K562 (cell line): ENCODE measurements around the gene HACL1. TPM values are rescaled to one million over a fixed set of nuclear protein-coding genes. Genes with fewer than 3 reads are reported as not detected.

Experiments used
- ATAC-seq: fragments of 200-7000 bp; cut with Tn5 transposase; 3 replicates; pipeline ENCODE4 v1.9.1; 2020; ENCODE audit warnings: moderate library complexity
- BruUV-seq: library from RNA; stranded (reverse); fragments of 400-500 nt; replicated peaks from 2 replicates; lab custom pipeline; 2021; lab: Mats Ljungman, UMichigan
- CTCF ChIA-PET: fragments of 300-600 bp; formaldehyde crosslinking; extraction: SDS; loops from one replicate; lab custom pipeline; 2021; ENCODE audit warnings: low intra/inter-chr PET ratio; lab: Yijun Ruan, JAX
- POLR2A ChIA-PET: fragments of 300-600, 350-650 bp; sonication (Branson Sonifier 250); formaldehyde crosslinking; extraction: SDS; loops from one replicate; lab custom pipeline; 2021; ENCODE audit warnings: antibody characterized with exemption, inconsistent platforms; lab: Yijun Ruan, JAX
- DNase-seq, 4 experiments: peaks; one replicate each; pipeline versions ENCODE4 v3.0.0 to v3.0.0-alpha.2; 2011 to 2018; ENCODE audit warnings: low spot score in 3 of 4, mixed read lengths in 3 of 4; ENCODE audit errors: extremely low read depth in 1 of 4
- FAIRE-seq: peaks from 2 replicates; lab custom pipeline; 2011; peaks lifted over from hg19 to GRCh38; lab: Jason Lieb, UNC
- H2AFZ ChIP-seq: 2 replicates; pipeline ENCODE4 v1.6.0; 2011; ENCODE audit warnings: low read depth, low read length, control low read depth, inconsistent platforms
- H3K27ac ChIP-seq: fragments of 200-600 bp; 3 replicates; pipeline ENCODE4 v1.8.0; 2011; ENCODE audit warnings: low read depth, mild to moderate bottlenecking, control low read depth, inconsistent platforms, low read length, moderate library complexity, mixed read lengths; ENCODE audit errors: extremely low read depth
- H3K27me3 ChIP-seq, 2 experiments: fragments of 300-600 bp in 1 of 2; 2 replicates in 1 of 2; 3 replicates in 1 of 2; pipeline versions ENCODE4 v1.6.0 to v1.8.0; 2011; ENCODE audit warnings: inconsistent platforms in 2 of 2, low read length in 2 of 2, mild to moderate bottlenecking in 1 of 2, mixed read lengths in 1 of 2, moderate library complexity in 1 of 2; ENCODE audit not compliant: control insufficient read depth in 2 of 2, insufficient read depth in 2 of 2
- H3K36me3 ChIP-seq: fragments of 300-600 bp; 3 replicates; pipeline ENCODE4 v1.8.0; 2011; ENCODE audit warnings: mild to moderate bottlenecking, low read length, inconsistent platforms; ENCODE audit not compliant: control insufficient read depth, insufficient read depth
- H3K4me1 ChIP-seq, 2 experiments: fragments of 200-600 bp in 1 of 2; replicated peaks in 1 of 2; 2 replicates in 1 of 2; 3 replicates in 1 of 2; pipeline versions ENCODE4 v1.5.1 to v1.8.0; 2011; ENCODE audit warnings: inconsistent platforms in 2 of 2, low read length in 2 of 2, mild to moderate bottlenecking in 1 of 2, mixed read lengths in 1 of 2, moderate library complexity in 1 of 2; ENCODE audit not compliant: control insufficient read depth in 2 of 2, insufficient read depth in 2 of 2
- H3K4me2 ChIP-seq: 2 replicates; pipeline ENCODE4 v1.6.1; 2011; ENCODE audit warnings: low read length, control low read depth, inconsistent platforms, mixed read lengths; ENCODE audit not compliant: insufficient read depth
- H3K4me3 ChIP-seq: fragments of 200-600 bp; sonication (generic), shearing (Covaris generic); 2 replicates; pipeline ENCODE4 v1.5.1; 2016; ENCODE audit warnings: control low read depth, inconsistent platforms
- H3K79me2 ChIP-seq: fragments of 200-600 bp; 3 replicates; pipeline ENCODE4 v1.8.0; 2011; ENCODE audit warnings: low read length, inconsistent platforms; ENCODE audit not compliant: control insufficient read depth, insufficient read depth
- H3K9ac ChIP-seq, 2 experiments: 2 replicates each; pipeline versions ENCODE4 v1.6.0 to v1.6.1; 2011; ENCODE audit warnings: low read depth in 2 of 2, low read length in 2 of 2, control low read depth in 1 of 2, inconsistent platforms in 1 of 2, mild to moderate bottlenecking in 1 of 2, mixed read lengths in 1 of 2; ENCODE audit not compliant: insufficient read depth in 1 of 2
- H3K9me1 ChIP-seq: one replicate; pipeline ENCODE4 v1.6.0; 2011; ENCODE audit warnings: inconsistent platforms, mild to moderate bottlenecking, low read length, moderate library complexity; ENCODE audit not compliant: control insufficient read depth, insufficient read depth
- H3K9me3 ChIP-seq: replicated peaks from 2 replicates; pipeline ENCODE4 v1.5.1; 2011; ENCODE audit warnings: low read depth, low read length, inconsistent platforms; ENCODE audit not compliant: control insufficient read depth, insufficient read depth
- H4K20me1 ChIP-seq: replicated peaks from 2 replicates; pipeline ENCODE4 v1.6.1; 2011; ENCODE audit warnings: low read length, inconsistent platforms, mixed read lengths; ENCODE audit not compliant: control insufficient read depth, insufficient read depth
- C11orf30 ChIP-seq: fragments of 450-650 bp; IDR thresholded peaks from 2 replicates; pipeline ENCODE4 v1.6.1; 2016; ENCODE audit warnings: low read depth, mild to moderate bottlenecking
- DMBX1 ChIP-seq: fragments of 250-450 bp; sonication (Bioruptor Pico); IDR thresholded peaks from 2 replicates; pipeline ENCODE4 v1.8.0; 2022; ENCODE audit warnings: inconsistent platforms, mild to moderate bottlenecking, moderate library complexity, borderline replicate concordance
- ERF ChIP-seq: fragments of 450-650 bp; formaldehyde crosslinking; IDR thresholded peaks from 2 replicates; pipeline ENCODE4 v1.4.0; 2020; ENCODE audit warnings: mild to moderate bottlenecking, mixed read lengths
- L3MBTL2 ChIP-seq: fragments of 450-650 bp; IDR thresholded peaks from 2 replicates; pipeline ENCODE4 v1.6.1; 2016; ENCODE audit warnings: mild to moderate bottlenecking, moderate library complexity
- MAFF ChIP-seq: IDR thresholded peaks from 2 replicates; pipeline ENCODE4 v1.6.1; 2012; ENCODE audit warnings: low read length, improper control_type of control experiment
- TRIM25 ChIP-seq: fragments of 450-650 bp; IDR thresholded peaks from 2 replicates; pipeline ENCODE4 v1.7.0; 2016; ENCODE audit warnings: borderline replicate concordance
- ZBTB2 ChIP-seq: fragments of 450-650 bp; IDR thresholded peaks from 2 replicates; pipeline ENCODE4 v1.6.1; 2016; ENCODE audit warnings: antibody characterized with exemption
- ZNF316 ChIP-seq: fragments of 450-650 bp; IDR thresholded peaks from 2 replicates; pipeline ENCODE4 v1.6.1; 2016
- ZNF354B ChIP-seq: fragments of 250-450 bp; sonication (Bioruptor Pico); IDR thresholded peaks from 2 replicates; pipeline ENCODE4 v1.4.0; 2020
- WGBS: fragments of 100-300 bp; shearing (Covaris generic); methylation state at CpG from one replicate; pipeline ENCODE4 v1.1.6; 2016; ENCODE audit warnings: low coverage, mixed read lengths; ENCODE audit not compliant: insufficient coverage; ENCODE audit errors: missing lambda C conversion rate; 5-methylcytosine and 5-hydroxymethylcytosine counted together
- in situ Hi-C: fragments of 300-500 bp; cut with MboI; formaldehyde crosslinking; loops from 4 replicates; pipeline ENCODE4 v1.15.0; 2018; ENCODE audit warnings: inconsistent platforms, mixed read lengths
- intact Hi-C: fragments of 100-400 bp; cut with micrococcal nuclease; formaldehyde crosslinking; loops from 2 replicates; pipeline ENCODE4 v1.14.2; 2022
- polyA plus RNA-seq, 8 experiments: library from polyadenylated mRNA; depleted of rRNA in 4 of 8; stranded (reverse) in 5 of 8; unstranded in 3 of 8; fragments of >200 nt; fragmentation: Nextera tagmentation in 2 of 8; fragmentation: Illumina TruSeq in 1 of 8; extraction: Ambion mirVana in 2 of 8; extraction: Trizol in 1 of 8; gene quantifications; 2 replicates each; pipeline versions ENCODE4 v1.2.1 to v1.2.3, GENCODE V29; 2011 to 2014; ENCODE audit warnings: inconsistent platforms in 1 of 8, missing spikeins in 1 of 8
- total RNA-seq, 7 experiments: library from RNA; depleted of rRNA in 6 of 7; stranded (reverse); fragments of >200 nt in 6 of 7; fragmentation: Illumina TruSeq in 2 of 7; extraction: Trizol in 2 of 7; gene quantifications; 2 replicates each; pipeline versions ENCODE4 v1.2.1 to v1.2.3, GENCODE V29; 2011 to 2021; ENCODE audit warnings: low replicate concordance in 1 of 7
- TF ChIP-seq, protein P1 (sequence below): sonication (generic); formaldehyde crosslinking; IDR thresholded peaks from 2 replicates; pipeline ENCODE4 v1.8.0; 2022; ENCODE audit warnings: mild to moderate bottlenecking, missing genetic modification reagents, borderline replicate concordance

The HACL1 gene
- total and polyA plus RNA-seq, 9 of the 15 experiments (the other 6 are each of a cell fraction or from before 2014, with no cell fraction given), result 18.9 to 61.5 (median 30.5) TPM

DNA sequence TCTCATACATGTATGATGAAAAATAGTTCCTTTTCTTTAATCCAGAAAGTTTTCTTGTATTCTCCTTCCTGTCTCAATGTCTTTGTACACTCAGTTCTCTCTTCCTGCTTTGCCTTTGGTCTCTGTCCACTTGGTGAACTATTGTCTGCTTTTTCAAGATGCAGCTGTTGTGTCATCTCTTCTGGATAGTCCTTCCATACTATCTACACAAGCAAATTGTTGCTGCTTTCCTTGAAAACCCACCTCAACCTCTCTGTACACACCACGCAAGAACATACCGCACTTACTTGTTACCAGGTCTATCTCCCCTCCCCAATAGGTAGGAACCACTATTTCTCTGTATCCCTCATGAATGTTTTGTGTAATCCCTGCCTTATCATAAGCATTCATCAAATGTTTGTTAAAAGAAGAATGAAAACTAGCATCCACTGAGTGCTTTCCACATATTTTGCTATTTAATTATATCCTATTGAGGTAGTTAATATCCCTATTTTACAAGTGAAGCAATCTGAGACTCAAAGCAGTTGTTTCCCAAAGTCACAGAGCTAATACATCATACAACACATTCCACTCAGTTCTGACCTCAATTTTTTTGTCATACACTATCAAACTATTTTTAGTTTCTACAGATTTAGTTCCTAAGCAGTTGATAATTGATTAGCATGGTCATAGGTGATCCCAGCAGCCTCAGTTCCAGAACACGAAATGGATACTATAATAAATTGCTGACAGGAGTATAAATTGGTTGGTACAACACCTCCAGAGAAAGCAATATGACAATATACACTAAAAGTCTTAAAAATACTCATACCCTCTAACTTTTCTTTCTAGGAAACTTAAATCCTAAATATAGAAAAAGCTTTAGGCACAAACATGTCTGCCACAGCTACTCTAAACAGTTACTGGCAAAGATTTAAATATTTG lies 19.6 kb downstream of the HACL1 start:
- no peaks in the 10 kb centered on the region for H3K27me3 ChIP-seq
- no peak overlapping the region for H2AFZ ChIP-seq
- ChIA-PET CTCF (no interaction called here), POLR2A (interaction anchor here (0.7 kb wide), 1 partner anchor 898 kb away, joined by 3 read pairs; no protein-coding TSS in a partner anchor)
- H3K79me2 ChIP-seq, result no peaks in the 10 kb centered on the region
- H4K20me1 ChIP-seq, result no peaks in the 10 kb centered on the region
- no peak overlapping the region for H3K27ac ChIP-seq
- 84% methylated on average over 3 of the region's 3 CpGs for WGBS
- intact Hi-C loops, result no loop called here
- H3K9me3 ChIP-seq, result no peaks in the 10 kb centered on the region
- FAIRE-seq (peak; percentile 6), DNase-seq (no peak), ATAC-seq (no peak)
- BruUV-seq, result no TSS peak
- no peak overlapping the region for H3K4me2 ChIP-seq
- H3K4me1 ChIP-seq, result no peaks in the 10 kb centered on the region
- H3K9me1 ChIP-seq, result no peaks in the 10 kb centered on the region
- H3K36me3 ChIP-seq, result peaks cover 34% of the 10 kb centered on the region; the same call in 1 of the 3 replicates
- no peak overlapping the region for H3K4me3 ChIP-seq
- no peak overlapping the region for H3K9ac ChIP-seq
- in situ Hi-C loops, result no loop called here
- TF ChIP-seq ZNF316 (peak; percentile 68), L3MBTL2 (no peak), MAFF (peak; percentile 50), C11orf30 (peak; percentile 48)

DNA sequence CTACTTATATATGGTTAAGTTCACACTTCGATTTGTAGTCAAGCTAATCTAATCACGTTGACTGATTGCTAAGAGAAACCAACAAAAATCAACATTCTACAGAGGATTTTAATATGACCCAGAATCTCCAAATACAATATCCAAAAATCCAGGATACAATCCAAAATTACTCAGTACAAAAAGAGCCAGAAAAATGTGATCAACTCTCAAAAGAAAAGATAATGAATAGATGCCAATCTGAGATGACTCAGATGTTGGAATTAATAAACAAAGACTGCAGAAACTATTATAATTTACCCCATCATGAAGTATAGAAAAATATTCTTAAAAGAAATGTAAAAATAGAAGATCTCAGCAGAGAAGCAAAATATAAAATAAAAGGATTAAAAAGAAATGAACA lies 22.3 kb downstream of the HACL1 start:
- peaks cover 24% of the 10 kb centered on the region; the same call in 2 of the 3 replicates for H3K36me3 ChIP-seq
- H3K27ac ChIP-seq, result no peak overlapping the region
- in situ Hi-C loops (no loop called here), intact Hi-C loops (no loop called here)
- H3K27me3 ChIP-seq, result no peaks in the 10 kb centered on the region
- DNase-seq (no peak), FAIRE-seq (no peak), ATAC-seq (no peak)
- H3K4me1 ChIP-seq, result no peaks in the 10 kb centered on the region
- no peaks in the 10 kb centered on the region for H3K79me2 ChIP-seq
- H2AFZ ChIP-seq, result no peak overlapping the region
- BruUV-seq, result no TSS peak
- H3K4me3 ChIP-seq, result no peak overlapping the region
- no peaks in the 10 kb centered on the region for H3K9me3 ChIP-seq
- CTCF ChIA-PET, result no interaction called here
- no peak overlapping the region for H3K9ac ChIP-seq
- no peaks in the 10 kb centered on the region for H4K20me1 ChIP-seq
- POLR2A ChIA-PET, result interaction anchor here (1.4 kb wide), 1 partner anchor 10 kb away, joined by 5 read pairs; no protein-coding TSS in a partner anchor
- H3K9me1 ChIP-seq, result no peaks in the 10 kb centered on the region
- H3K4me2 ChIP-seq, result no peak overlapping the region
- 41% methylated on average over 2 of the region's 2 CpGs for WGBS
- TF ChIP-seq ERF, result no peak
- TF ChIP-seq, protein P1, sequence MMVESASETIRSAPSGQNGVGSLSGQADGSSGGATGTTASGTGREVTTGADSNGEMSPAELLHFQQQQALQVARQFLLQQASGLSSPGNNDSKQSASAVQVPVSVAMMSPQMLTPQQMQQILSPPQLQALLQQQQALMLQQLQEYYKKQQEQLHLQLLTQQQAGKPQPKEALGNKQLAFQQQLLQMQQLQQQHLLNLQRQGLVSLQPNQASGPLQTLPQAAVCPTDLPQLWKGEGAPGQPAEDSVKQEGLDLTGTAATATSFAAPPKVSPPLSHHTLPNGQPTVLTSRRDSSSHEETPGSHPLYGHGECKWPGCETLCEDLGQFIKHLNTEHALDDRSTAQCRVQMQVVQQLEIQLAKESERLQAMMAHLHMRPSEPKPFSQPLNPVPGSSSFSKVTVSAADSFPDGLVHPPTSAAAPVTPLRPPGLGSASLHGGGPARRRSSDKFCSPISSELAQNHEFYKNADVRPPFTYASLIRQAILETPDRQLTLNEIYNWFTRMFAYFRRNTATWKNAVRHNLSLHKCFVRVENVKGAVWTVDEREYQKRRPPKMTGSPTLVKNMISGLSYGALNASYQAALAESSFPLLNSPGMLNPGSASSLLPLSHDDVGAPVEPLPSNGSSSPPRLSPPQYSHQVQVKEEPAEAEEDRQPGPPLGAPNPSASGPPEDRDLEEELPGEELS (CRISPR knock-in tag), result no peak
- no peak for TF ChIP-seq ZNF354B (CRISPR knock-in tag)
- TF ChIP-seq ZBTB2, result no peak
- TF ChIP-seq DMBX1 (CRISPR knock-in tag), result no peak
- TF ChIP-seq TRIM25, result no peak
